Suppressor macrophage (primary cell): Measurements from ENCODE around the gene LPCAT3.
"Not testable (repeated sequence)": the region's sequence is repeated elsewhere in the genome, so short reads cannot be mapped to it uniquely, and the experiment has no call there.

Experiments
- DNase-seq, 4 experiments: peaks; one replicate each; pipeline ENCODE4 v3.0.0-alpha.2; 2020 to 2022

Gene LPCAT3

DNA sequence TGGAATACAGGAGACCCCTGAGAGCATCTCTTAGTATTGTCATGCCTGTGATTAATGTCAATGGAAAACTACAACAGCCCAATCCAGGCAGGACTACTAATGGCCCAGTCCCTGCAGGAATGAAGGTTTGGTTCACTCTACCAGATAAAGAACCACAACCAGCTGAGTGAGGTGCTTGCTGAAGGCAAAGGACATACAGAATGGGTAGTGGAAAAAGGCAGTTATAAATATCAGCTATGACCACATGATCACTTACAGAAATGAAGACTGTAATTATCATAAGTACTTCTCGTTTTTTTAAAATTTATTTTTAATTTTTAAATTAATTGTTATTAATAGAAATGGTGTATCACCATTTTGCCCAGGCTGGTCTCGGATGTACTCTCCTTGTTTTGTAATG, 17.2 kb upstream of the LPCAT3 start:
- no peak for DNase-seq

GRCh38 chr12:7034464-7034863, 16.2 kb upstream of the LPCAT3 start:
- no peak for DNase-seq

DNA sequence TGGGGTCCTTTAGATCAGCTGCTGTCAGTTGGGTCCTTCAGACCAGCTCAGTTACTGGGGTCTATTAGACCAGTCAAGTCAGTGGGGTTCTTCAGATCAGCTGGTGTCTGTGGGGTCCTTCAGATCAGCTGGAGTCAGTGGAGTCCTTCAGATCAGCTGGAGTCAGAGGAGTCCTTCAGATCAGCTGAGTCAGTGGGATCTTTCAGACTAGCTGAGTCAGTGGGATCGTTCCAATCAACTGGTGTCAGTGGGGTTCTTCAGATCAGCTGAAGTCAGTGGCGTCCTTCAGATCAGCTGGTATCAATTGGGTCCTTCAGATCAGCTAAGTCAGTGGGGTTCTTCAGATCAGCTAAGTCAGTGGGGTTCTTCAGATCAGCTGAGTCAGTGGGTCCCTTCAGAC, 14.7 kb upstream of the LPCAT3 start:
- no peak for DNase-seq

DNA sequence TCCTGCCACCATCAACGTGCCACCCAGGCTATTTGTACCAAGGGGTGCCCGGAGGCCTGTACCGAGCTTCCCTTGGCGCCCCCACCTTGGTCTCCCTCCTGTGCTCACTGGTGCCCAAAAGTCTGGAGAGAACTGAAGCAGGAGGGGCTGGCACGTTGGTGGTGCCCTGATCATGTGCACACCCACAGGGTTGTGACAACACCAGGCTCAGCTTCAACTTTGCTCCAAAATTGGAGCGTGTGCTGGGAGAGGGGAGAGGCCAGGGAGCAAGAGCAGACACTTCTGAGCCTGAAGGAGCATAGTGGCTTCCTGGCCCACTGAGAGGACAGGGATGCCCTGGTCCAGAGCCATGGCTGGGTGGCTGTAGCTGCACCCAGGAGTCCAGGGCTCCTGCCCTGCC, 13.0 kb upstream of the LPCAT3 start:
- peak in 2 of 4 experiments; percentile 7 to 24 for DNase-seq

DNA sequence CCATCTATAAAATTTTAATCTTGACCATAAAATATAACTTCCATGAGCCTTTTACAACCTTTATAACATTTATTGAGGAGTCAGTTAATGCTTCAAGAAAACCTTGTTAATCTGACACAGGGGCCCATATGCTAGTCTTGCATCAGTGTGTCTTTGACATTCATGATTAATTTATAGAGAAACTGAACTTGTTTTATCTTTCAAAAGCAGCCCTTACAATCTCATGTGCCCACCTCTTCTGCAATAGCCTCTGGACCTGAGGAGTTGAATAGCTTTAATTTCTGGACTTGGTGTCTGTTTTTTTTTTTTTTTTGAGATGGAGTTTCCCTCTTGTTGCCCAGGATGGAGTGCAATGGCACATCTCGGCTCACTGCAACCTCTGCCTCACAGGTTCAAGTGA, 8.6 kb upstream of the LPCAT3 start:
- DNase-seq: no peak

GRCh38 chr12:7023114-7023513, 4.8 kb upstream of the LPCAT3 start:
- DNase-seq: no peak

- DNase-seq: peak; percentile 57 to 80 (median 66)
These were observed 3.7 kb upstream of the LPCAT3 start for GRCh38 chr12:7021956-7022355.

DNA sequence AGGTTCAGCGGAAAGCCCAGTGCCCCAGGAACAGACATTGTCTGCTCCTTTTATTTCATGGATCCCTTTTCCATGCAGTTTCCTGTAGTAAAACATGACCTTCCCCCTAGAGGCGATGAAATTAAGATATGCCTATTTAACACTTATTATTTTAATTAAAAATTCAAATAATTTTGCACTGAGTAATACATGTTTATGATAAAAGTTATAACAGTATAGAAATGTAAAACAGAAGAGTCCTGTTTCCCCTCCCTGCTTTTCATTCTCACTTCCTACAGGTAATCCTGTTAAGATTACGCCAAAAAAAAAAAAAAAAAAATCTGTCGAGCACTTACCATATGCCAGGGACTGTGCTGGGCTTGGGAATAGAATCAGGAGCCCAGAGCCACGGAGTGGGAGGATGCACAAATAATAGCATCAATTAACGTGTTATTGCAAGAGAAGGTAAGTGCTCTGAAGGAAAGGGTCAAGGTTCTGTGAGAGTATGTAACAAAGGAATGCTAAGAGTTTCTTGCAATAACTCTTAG, 830 bp upstream of the LPCAT3 start:
- DNase-seq: no peak

DNA sequence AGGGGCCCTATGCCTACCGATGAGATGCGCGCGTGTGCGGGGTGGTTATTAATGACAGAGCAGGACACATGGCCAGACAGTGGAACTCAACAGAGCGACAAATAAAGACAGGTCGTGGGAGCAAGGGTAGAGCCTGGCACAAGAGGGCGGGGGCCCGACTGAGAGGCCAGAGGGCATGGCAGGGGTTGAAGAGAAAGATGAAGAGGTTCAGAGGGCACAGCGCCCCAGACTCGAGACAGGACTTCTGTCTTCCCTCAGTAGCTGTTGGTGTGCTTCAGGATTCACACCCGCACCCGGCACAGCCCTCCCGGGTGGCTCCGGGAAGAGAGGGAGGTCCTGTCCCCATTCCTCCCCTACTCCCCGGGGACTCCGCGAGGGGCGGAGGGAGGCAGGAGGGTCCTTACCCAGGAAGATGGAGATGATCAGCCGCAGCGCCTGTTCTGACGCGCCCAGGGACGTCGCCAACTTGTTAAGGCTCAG, 366 bp downstream of the LPCAT3 start:
- peak; percentile 19 to 45 (median 37) for DNase-seq

GRCh38 chr12:7016958-7017571, 1.2 kb downstream of the LPCAT3 start:
- no peak for DNase-seq

DNA sequence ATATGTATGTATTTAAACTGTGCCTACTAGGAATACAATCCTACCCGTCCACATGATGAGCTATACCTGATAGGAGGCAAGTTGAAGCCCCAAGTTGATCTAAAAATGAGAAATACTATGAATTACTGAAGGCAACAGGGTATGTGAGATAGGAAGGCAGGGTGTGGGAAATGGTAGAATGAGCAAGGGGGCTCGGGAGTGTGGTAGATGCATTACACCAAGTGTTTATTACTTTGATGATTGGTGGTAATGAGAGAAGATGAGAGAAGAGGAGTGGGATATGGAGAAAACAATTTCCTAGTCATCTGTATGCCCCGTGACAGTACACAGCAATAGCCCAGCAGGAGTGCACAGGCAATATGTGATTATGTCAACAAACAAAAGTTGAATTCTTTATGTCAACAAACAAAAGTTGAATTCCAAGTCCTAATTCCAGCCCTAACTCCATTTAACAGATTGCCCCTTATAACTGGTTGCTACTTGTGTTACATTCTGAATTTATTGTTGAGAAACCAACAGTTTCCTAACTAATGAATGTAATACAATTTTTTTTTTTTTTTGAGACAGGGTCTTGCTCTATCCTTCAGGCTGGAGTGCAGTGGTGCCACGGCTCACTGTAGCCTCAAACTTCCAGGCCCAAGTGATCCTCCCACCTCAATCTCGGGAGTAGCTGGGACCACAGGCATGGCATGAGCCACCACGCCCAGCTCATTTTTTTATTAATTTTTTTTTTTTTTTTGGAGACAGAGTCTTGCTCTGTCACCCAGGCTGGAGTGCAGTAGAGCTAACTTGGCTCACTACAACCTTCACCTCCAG, 2.5 kb downstream of the LPCAT3 start:
- no peak for DNase-seq

DNA sequence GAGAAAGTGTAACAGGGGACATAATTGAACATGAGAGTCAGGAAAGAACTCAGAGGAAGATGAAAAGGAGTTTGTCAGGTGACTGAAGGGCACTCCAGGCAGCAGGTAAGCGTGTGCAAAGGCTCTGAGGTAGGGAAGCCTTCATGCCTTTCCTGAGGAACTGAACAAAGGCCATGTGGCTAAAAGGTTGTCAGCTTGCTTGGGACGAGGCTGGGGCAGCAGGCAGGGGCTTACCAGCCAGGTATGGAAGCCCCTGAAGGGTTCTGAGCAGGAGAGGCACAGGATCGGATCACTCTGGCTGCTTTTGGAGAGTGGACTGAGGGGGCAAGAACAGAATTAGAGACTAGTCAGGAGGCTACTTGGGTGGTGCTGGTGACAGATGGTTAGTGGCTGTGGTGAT, 5.2 kb downstream of the LPCAT3 start:
- DNase-seq: no peak

DNA sequence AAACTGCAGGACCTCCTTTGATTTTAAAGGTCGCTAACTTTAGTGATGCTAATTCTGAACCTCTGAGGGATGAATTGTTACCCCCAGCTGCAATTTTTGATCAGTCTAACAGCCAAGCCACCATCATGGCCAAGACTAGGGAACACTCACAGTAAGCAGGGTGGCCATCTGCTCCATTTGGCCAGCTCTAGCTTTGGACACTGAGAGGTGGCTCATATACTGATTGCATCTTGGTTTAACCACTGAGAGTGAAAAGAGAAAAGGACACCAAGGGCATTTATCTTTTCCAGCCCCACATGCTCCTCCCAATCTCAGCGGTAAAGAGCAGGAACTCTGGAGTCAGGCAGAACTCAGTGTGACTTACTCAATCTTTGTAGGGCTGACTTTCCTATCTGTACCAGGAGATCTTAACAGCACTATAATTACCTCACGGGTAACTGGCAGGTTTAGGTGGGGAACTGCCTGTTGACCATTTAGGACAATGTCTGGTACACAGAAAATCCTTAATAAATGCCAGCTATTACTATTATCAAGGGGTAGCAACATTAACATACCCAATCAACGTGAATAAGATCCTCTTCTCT, 6.2 kb downstream of the LPCAT3 start:
- no peak for DNase-seq

DNA sequence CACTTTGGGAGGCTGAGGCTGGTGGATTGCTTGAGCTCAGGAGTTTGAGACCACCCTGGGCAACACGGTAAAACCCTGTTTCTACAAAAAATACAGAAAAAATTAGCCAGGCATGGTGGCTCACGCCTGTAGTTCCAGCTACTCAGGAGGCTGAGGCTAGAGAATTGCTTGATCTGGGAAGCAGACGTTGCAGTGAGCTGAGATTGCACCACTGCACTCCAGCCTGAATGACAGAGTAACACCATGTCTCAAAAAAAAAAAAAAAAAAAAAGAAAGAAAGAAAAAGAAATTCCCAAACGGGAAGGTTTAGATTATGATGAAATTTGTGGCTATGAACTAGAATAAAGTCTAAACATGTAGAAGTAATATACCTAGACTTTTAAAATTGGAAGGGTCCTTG, 6.9 kb downstream of the LPCAT3 start:
- DNase-seq: not testable (repeated sequence)

GRCh38 chr12:7009512-7009911, 8.8 kb downstream of the LPCAT3 start:
- no peak for DNase-seq

- no peak for DNase-seq
These were observed 9.4 kb downstream of the LPCAT3 start for GRCh38 chr12:7008864-7009263.

DNA sequence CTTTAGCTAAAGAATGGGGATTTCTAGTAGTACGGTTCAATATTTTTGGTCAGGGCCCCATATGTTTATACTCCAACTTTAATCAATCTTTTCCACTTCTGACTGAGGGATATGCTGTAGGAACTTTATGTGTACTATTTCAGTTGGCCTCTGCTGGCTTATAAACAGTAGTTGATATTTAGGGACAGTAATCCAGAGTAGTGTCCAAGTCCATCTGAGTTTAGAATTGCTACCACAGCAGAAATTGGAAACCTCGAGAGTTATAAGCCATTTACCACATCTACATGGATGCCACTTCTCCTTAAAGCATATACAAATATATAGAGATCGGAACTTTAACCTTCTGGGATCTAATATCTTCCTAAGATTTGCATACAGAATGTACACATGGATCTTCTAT, 11.6 kb downstream of the LPCAT3 start:
- no peak for DNase-seq

- DNase-seq: peak; percentile 17 to 68 (median 48)
These were observed 13.0 kb downstream of the LPCAT3 start for GRCh38 chr12:7005311-7005710.

DNA sequence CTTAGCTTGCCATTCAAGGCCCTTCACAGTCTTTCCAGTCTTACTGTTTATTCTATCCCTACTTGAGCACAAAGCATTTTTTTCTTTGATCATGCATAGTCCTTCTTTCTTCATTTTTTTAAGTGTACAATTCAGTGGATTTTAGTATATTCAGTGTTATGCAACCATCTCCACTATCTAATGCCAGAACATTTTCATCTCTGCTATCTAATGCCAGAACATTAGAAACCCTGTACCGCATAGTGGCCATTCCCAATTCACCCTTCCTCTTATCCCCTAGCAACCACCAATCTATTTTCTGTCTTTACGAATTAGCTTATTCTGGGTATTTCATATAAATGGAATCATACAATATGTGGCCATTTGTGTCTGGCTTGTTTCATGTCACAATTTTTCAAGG, 13.4 kb downstream of the LPCAT3 start:
- no peak for DNase-seq

DNA sequence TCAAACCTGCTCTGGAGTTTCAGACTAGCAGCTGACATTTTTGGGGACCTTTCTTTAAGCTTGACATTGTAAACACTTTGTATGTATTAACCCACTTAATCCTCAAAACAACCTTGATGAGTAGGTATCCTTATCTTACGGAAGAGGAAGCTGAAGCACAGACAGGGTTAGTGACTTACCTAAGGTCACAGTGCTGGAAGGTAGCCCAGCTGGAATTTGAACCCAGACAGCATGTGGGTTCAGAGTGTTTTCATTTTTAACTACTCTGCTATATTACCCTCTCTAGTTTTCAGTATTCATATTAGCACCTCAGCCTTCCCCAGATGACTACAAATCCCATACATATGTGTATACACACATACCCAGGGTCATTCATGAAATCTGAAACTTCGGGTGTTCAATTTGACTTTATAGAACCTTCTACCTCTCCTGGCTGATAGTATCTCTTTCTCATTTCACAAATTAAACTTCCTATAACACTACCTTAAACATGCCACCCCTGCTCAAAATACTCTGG, 13.9 kb downstream of the LPCAT3 start:
- DNase-seq: no peak

- peak in 3 of 4 experiments; percentile 34 to 45 (median 37) for DNase-seq
These were observed 16.2 kb downstream of the LPCAT3 start for GRCh38 chr12:7001921-7002591.

DNA sequence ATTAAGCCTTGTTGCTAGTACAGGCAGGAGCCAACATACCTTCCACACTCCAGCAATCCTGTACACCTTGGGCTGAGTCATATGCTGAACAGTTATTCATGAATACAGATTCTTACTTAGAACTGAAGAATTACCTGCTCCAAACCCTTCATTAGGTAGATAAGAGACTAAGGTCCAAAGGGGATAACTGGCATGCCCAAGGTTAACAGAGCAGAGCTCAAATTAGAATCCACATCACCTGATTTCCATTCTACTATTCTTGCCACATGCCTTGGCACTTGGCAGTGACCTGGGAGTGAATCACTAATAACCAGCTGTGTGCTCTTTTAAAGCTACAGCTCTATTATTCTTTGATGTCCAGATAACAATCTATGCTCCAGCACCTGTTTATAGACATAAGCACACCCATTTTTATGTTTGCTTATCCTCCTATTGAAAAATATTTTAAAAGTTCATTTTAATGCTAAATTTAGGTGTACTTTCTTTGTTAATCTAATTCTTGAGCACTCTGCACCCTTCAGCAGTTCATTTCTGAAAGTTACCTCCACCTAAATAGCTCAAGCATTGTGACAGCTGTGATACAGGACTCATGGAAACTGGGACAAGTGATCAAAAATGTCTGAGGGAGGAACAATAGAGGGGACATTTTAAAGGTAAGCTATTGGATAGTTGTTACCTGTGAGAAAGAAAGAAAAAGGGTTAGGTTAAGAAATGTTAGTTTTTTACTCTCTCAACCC, 19.4 kb downstream of the LPCAT3 start:
- no peak for DNase-seq
